CD4-positive, alpha-beta T cell treated with Interleukin-17A for 4 hours (primary cell): Measurements from ENCODE around the gene TTI1.

Experiments
- DNase-seq: peaks from one replicate; pipeline ENCODE4 v3.0.0-alpha.2; 2020; ENCODE audit warnings: mixed read lengths

Gene TTI1

DNA sequence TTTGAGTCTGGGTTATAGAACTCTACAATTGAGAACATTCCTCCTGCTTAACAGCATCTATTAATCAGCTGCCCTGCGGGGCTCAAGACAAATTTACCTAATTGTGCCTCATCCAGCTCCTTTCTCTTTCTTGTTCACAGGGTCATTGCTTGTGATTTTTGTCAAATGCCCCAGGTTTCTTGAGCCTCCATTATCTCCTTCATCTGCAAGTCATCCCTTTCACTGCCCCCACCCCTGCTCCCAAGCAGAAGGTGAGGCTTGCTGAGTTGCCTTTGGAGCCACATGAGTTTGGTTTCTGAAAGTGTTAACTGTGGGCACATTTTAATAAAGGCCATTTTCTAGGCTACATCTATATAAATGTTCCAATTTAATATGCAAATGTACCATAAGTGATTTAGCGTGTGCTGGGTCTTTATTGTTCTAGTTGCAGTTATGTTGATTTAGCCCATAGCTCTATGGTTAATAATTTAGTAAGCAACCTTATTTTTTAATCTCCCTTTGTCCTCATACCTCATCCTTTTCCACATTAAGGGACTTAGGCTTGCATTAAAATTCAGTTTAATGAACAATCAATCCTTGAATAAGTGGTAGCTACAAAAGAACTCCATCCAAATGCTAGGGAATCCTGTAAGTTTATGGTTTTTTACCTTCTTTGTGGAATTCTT is 74.3 kb downstream of the TTI1 start:
- no peak for DNase-seq

DNA sequence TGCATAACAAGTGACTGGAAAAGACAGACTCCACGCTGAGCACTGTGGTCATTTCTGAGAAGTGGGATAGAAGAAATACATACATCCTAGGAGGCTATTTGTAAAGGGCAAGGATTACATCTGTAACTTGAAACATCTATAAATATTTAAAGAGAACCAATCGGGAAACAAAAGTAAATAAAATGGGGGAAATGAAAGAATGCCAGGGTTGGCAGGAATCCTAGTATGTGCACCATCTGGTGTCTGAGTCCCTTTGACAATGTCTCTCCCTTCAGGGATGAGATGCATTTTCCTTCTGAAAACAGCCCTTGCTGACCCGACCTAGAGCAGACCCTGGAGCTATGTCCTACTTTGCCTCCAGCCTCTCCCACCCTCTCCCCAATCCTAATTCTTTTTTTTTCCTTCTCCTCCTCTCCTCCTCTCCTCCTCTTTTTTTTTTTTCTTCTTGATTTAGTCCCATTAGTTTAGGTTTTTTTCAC is 77.1 kb downstream of the TTI1 start:
- no peak for DNase-seq

DNA sequence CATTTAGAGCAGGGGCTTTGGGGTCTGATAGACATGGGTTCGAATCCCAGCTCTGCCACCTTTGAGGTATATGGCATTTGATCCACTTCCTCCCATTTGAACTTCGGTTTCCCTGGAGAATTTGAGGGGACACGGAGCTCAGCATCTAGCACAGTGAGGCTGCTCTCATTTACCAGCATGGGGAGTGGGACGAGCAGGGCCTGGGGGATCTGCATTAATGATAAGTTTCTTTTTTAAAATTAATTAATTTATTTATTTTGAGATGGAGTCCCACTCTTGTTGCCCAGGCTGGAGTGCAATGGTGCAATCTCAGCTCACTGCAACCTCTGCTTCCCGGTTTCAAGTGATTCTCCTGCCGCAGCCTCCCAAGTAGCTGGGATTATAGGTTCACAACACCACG is 77.7 kb downstream of the TTI1 start:
- no peak for DNase-seq

DNA sequence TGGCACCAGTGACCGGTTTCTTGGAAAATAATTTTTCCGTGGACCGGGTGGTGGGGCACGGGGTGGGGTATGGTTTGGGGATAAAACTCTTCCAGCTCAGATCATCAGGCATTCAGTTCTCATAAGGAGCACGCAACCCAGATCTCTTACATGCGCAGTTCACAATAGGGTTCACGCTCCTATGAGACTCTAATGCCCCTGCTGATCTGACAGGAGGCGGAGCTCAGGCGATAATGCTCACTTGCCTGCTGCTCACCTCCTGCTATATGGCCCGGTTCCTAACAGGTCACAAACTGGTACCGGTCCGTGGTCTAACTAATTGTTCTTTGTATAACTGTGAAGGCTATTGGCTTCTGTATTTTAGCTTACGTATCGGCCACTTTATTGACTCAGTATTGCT is 78.6 kb downstream of the TTI1 start:
- no peak for DNase-seq

DNA sequence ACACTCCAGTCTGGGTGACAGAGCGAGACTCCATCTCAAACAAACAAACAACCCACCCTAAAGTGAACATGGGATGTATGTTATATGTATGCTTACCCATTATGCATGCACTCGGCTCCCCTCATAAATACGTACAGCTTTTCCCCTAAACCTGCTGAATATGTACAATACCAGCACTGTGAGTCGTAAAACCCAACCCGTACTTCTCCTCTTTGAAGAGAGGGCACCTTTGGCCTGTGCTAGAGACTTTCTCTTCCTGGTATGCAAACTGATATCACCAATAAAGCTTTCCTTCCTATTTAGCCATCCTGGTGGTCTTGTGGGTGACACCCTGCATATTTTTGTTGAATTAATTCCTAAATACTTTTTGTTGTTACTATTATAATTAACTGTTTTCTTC is 79.1 kb downstream of the TTI1 start:
- DNase-seq = no peak

DNA sequence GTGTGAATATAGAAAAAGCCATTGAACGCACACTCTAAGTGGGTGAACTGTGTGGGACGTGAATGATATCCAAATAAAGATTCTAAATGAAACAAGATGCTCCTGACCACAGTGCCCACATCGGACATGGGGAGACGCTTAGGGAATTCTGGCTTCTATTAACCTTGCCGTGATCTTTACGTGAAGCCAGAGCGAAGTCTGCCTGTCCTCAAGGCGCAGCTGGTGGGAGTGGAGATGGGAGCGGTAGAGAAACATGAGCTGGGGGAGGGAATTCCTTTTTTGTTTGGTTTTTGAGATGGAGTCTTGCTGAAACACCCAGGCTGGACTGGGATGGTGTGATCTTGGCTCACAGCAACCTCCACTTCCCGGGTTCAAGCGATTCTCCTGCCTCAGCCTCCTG is 84.3 kb downstream of the TTI1 start:
- DNase-seq = no peak

DNA sequence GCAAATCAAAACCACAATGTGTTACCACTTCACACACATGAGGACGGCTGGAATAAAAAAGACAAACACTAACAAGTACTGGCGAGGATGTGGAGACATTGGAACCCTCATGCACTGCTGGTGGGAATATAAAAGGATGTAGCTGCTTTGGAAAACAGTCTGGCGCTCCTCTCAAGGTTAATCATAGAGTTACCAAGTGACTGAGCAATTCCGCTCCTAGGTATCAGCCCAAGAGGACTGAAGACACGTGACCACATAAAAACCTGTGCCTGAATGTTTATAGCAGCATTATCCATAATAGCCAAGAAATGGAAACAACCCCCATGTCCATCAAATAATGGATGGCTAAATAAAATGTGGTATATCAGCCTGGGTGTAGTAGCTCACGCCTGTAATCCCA is 85.3 kb downstream of the TTI1 start:
- no peak for DNase-seq

DNA sequence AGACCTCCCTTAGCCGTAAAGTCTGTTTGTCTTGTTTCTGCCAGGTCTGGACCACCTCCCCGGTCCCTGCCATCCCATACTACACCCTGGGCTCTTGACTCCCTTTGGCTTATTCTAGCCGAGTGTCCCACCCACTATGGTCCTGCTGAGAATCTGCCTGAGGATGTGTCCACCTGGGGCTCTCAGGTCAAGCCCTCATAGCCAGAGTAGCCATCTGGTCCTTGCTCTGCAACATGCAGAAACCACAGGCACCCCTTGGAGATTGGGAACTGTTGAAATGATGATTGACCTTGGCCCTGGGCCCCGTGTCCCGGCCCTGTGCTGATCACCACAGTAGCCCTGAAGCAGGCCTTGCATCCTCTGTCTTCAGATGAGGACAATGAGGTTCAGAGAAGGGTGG is 86.3 kb downstream of the TTI1 start:
- DNase-seq = no peak

DNA sequence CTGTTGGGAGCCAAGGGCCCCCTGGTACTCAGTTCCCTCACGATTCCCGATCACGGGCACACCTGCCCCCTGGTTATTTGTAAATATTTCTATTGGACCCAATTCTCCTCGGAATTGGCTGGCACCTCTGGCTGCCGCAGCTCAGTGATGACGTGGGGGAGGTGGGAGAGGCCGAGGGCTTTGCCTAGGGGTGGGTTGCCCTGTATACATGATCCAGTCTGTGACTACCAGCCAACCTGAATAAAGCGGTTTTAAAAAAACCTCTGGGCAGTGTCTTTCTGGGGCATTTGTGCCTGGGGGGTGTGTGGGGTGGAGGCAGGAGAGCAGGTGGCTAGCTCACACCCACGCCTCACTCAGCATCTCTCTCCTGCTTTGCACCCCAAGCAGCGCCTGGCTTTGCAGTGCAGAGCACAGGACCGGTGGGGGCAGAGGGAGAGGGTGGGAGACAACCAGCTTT is 88.1 kb downstream of the TTI1 start:
- no peak for DNase-seq

DNA sequence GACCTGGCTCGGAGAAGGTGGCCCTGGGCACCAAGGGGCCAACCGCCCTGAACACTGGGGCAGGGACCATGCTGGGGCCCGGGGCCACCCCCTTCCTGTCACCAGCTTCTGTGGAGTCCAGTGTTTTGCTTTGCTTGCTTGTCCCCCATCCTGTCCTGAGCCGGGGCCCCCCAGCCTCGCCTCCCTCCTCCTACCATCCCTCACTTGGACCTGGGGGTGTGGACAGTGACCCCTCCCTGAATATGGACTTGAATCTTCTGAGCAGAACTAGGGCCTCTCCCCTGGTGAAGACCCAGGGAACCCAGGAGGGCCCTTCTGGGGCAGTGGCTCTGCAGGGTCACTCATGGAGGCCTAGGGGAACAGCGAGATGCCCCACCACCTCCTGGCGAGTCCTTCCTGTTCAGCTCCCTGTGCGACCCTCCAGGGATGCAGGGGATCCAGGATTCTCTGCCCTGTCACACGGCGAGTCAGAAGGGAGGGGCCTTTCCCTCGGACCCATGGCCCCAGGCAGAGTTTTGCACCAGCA is 88.7 kb downstream of the TTI1 start:
- DNase-seq = no peak

DNA sequence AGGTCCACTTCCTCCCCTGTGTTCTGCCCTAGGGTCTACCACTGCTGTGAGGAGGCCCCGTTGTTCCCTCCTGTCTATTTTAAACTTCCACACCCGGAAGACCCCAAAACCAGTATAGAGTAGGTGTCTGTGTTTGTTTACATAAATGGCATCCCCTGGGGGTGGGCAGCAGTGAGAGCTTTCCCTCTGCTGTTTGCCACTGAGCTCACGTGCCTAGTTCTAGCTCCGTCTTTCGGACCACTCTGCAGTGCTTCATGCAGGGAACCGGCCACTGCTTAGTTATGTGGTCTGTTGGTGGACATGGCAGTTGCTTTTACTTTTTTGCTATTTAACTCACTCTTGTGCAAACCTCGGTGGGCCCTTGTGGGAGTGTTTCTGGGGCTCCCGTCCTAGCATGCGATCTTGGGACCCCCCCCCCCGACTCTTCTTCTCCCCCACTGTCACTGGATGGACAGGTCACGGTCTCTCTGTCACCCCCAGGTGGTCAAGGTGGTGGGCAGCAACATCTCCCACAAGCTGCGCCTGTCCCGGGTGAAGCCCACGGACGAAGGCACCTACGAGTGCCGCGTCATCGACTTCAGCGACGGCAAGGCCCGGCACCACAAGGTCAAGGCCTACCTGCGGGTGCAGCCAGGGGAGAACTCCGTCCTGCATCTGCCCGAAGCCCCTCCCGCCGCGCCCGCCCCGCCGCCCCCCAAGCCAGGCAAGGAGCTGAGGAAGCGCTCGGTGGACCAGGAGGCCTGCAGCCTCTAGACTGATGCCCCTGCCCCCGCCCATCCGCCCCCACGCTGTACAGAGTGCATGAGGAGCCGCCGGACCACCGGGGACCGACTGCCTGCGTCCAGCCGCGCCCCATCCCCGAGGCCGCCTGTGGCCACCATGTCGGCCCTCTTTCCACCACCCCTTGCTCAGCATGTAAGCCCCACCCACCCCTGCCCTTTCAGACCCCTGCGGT is 89.5 kb downstream of the TTI1 start:
- no peak for DNase-seq

DNA sequence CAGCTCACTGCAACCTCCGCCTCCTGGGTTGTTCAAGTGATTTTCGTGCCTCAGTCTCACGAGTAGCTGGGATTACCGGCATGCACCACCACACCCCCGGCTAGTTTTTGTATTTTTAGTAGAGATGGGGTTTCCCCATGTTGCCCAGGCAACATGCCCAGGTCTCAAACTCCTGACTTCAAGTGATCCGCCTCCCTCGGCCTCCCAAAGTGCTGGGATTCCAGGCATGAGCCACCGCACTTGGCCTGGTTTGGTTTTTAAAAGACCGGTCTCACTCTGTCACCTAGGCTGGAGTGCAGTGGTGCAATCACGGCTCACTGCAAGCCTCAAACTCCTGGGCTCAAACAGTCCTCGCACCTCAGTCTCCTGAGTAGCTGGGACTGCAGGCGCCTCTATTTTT is 90.2 kb downstream of the TTI1 start:
- DNase-seq = no peak

DNA sequence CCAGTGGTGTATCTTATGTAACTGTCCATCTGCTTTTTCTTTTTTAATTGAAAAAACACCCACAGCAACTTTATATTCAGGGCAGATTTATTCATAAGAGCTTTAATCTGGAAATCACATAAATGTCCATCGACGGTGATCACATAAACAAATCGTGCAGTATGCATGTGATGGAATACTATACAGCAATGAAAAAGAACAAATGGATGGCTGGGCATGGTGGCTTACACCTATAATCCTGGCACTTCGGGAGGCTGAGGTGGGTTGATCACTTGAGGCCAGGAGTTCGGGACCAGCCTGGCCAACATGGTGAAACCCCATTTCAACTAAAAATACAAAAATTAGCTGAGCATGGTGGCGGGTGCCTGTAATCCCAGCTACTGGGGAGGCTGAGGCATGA is 91.3 kb downstream of the TTI1 start:
- no peak for DNase-seq

DNA sequence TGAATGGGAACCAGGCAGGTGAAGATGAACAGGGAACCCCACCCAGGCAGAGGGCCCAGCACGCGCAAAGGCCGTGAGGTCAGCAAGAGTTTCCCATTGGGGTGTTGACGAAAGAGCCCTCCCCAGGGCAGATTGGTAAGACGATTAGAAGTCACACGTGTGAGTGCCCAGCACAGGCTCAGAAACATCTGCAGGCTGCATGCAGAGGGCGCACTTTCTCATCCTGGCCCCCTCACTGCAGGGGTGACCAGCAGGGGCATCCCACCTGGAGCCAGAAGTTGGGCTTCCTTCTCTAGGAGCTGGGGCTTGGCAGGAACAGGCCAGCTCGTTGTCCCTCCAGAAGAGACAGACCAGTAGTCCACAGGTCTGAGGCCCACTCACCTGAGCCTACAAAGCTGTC is 91.9 kb downstream of the TTI1 start:
- no peak for DNase-seq

DNA sequence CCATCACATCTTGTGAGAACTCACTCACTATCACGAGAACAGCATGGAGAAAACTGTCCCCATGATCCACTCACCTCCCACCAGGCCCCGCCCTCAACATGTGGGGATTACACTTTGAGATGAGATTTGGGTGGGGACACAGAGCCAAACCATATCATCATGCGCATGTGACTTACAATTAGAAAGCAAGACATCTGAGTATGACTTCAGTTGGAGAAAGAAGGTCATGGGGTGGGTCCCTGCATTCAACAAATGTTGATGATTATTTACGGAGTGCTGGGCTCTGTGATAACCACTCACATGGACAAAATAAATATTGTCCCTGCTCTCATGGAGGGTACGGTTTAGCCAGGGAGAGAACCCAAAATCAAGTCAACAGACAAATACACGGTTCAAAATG is 92.4 kb downstream of the TTI1 start:
- DNase-seq = no peak

DNA sequence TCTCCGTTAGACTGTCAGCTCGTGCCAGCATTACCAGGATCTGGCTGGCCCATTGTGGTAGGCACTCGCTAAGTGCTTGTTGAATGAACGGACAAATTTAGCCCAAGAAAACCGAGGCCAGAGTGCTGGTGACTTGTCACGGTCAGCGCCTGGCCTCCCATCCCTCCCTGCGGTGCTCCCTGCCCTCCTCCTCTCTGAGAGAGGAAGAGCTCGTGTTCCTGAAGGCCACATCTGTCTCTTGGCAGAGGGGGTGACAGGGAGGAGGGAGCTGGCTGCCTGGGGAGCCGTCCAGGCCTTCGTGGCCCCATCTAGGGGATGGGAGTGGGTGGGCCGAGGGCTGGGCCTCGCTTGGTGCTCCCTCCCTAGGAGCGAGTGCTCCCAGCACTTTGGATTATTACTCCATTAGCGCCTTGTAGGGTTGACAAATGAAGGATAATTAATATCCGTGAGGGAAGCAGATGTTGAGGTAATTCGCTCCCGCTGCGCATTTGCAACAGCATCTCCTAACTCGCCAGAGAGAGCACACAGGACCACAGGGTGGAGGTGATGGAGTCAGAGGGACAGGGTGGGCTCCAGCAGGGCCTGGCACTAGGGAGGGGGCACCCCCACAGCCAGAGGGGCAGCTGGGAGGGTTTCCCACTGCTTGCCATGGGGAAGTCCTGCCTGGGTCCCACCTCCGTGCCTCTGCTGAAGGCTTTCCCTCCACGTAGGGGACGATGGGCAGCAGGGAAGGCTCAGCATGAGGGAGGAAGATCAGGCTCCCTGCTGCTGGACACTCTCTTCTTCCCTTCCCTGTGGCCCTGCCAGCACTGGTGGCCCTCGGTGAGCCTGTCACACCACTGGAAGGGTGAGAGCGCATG is 93.3 kb downstream of the TTI1 start:
- DNase-seq = no peak

DNA sequence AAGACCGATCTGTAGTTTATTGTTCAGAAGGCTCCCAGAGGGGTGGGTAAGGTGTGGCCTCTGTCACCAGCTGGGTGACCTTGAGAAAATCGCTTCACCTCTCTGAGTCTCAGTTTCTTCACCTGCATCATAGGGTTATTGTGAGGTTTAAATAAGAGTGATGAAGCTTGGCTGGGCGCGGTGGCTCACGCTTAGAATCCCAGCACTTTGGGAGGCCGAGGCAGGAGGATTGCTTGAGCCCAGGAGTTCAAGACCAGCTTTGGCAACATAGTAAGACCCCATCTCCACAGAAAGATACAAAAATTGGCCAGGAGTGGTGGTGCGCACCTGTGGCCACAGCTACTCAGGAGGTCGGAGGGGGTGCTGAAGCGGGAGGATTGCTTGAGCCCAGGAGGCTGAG is 94.3 kb downstream of the TTI1 start:
- no peak for DNase-seq

DNA sequence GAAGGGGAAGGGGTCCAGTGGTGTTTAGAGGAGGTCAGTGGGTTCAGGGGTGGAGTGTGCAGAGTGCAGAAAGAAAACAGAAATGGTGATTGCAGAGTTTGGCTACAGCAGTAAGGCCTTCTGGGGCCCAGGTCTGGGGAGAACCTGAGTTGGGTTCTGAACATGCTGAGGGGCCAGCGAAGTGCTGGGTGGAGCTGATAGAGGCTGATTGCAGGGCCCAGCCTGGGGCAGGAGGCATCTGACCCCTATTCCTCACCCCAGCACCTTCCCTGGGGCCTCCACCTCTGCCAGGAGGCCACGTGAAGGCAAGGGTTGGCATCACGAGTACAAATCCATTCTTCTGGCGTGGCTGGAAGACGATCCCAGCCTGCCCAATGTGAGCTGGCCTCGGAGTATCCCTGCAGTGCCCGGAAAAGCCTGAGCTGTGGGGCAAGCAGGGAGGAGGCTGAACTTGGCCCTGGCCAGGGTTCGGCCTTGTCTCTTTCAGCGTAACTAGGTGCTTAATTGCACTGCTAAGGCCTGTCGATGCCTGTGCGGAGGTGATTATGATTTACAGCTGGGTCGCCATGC is 95.0 kb downstream of the TTI1 start:
- no peak for DNase-seq

DNA sequence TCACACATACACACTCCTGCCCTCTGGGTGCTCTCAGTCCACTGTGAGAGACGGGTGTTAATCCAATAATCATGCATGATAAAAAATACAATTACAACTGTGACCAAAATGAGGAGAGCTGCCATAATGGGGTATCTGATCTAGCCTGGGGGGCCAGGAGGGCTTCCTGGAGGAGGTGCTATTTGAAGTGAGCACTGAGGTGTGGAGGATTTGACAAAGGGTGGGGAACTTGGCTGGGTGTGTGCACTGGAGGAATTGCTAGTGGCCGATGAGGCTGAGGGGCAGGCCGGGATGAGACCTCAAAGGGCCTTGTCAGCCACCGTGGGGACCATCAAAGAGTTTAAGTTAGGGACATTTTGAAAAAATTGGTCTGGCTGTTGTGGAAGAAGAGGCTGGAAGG is 95.6 kb downstream of the TTI1 start:
- DNase-seq = no peak

DNA sequence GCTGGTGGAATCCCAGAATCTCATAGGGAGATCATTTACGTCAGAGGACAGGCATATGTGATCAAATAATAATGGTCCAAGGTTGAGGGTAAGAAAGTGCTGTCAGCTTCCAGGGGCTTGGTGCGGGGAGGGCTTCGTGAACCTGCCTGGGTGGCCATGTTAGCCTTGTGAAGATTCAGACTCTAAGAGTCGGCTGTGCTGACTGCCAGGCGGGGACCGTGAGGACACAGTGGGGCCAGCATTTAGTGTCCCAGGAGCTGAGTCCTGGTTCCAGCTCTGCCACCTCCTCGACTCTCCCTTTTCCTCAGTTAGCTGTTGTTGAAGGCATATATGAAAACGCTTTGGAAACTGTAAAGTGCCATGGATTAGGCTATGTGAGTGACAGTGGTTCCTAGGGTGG is 96.8 kb downstream of the TTI1 start:
- DNase-seq = no peak

DNA sequence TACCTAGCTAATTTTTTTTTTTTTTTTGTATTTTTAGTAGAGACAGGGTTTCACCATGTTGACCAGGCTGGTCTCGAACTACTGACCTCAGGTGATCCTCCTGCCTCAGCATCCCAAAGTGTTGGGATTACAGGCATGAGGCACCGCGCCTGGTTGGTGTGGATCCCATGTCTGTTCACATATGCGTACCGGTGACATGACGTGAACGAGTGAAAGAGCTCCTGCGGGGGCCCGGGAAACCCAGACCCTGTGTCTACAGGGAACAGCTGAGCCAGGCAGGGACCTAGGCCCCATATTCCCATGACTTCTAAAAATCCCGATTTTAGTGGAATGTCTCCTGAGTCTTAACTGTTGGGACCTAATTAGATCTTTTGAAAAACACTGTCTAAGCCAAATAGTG is 97.2 kb downstream of the TTI1 start:
- no peak for DNase-seq

DNA sequence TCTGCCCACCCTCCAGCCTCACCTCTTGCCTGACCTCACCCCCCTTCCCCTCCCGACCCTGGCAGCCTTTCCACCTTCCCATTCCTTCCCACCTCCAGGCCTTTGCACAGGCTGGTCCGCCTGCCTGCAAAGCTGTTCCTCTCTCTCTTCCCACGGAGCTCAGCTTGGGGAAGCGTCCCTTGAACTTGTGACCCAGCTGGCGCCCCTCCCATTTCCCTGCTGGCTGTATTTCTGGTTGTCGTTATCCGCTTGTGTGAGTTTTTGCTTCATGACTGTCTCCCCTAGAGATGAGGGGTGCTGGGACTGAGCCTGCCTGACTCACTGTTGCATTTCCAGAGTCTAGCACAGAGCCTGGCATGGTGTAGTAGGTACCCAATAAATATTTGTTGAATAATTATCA is 97.8 kb downstream of the TTI1 start:
- no peak for DNase-seq
